Upper lobe of right lung (tissue), 1 donor: ENCODE data around the gene KCNC4. TPM values are rescaled to one million over a fixed set of nuclear protein-coding genes. Genes with fewer than 3 reads are reported as not detected.

Experiments
- ATAC-seq: fragments of 200-7000 bp; cut with Tn5 transposase; one replicate; pipeline ENCODE4 v1.9.1; 2020; ENCODE audit warnings: mild to moderate bottlenecking, moderate library complexity
- DNase-seq: peaks from one replicate; pipeline ENCODE4 v3.0.0-alpha.2; 2020
- H3K27ac ChIP-seq: fragments of 200-600 bp; one replicate; pipeline ENCODE4 v1.8.0; 2022
- H3K27me3 ChIP-seq: fragments of 200-600 bp; one replicate; pipeline ENCODE4 v1.8.0; 2022; ENCODE audit warnings: mild to moderate bottlenecking
- H3K36me3 ChIP-seq: fragments of 200-600 bp; one replicate; pipeline ENCODE4 v1.8.0; 2022
- H3K4me1 ChIP-seq: fragments of 200-600 bp; one replicate; pipeline ENCODE4 v1.8.0; 2022
- H3K4me3 ChIP-seq: fragments of 200-600 bp; one replicate; pipeline ENCODE4 v1.8.0; 2022; ENCODE audit warnings: mild to moderate bottlenecking
- H3K9me3 ChIP-seq: fragments of 200-600 bp; one replicate; pipeline ENCODE4 v1.8.0; 2022
- CTCF ChIP-seq: fragments of 200-600 bp; IDR thresholded peaks from one replicate; pipeline ENCODE4 v1.8.0; 2022; ENCODE audit warnings: antibody characterized with exemption
- intact Hi-C: fragments of 100-400 bp; cut with DNase I; formaldehyde crosslinking; loops from one replicate; pipeline ENCODE4 v1.11.0; 2022
- total RNA-seq: library from RNA; stranded (reverse); fragmentation: NEBNext Ultra II Directional; extraction: Animal tissue kit (Norgen Biotek cat#: 25700); gene quantifications from one replicate; pipeline ENCODE4 v1.2.1, GENCODE V29; 2021
- donor health status: DM: no; HTN: yes; CAD: no; lungs with severe emphysema.

The KCNC4 gene
- total RNA-seq, 1 donor from 2014 or later: 11.1 TPM

GRCh38 chr1:110197905-110198629 lies 12.0 kb upstream of the KCNC4 start:
- Histone ChIP-seq H3K27ac (no peak overlapping the region), H3K27me3 (no peaks in the 10 kb centered on the region), H3K4me3 (no peak overlapping the region), H3K36me3 (no peaks in the 10 kb centered on the region), H3K9me3 (no peaks in the 10 kb centered on the region), H3K4me1 (no peaks in the 10 kb centered on the region)
- no peak for ATAC-seq
- intact Hi-C loops: no loop called here
- no peak for TF ChIP-seq CTCF
- DNase-seq: no peak

GRCh38 chr1:110198746-110199145 lies 11.4 kb upstream of the KCNC4 start:
- intact Hi-C loops: no loop called here

GRCh38 chr1:110200190-110200589 lies 9.9 kb upstream of the KCNC4 start:
- DNase-seq (no peak), ATAC-seq (no peak)
- H3K27me3 ChIP-seq: no peaks in the 10 kb centered on the region
- H3K27ac ChIP-seq: no peak overlapping the region
- no peak overlapping the region for H3K4me3 ChIP-seq
- no peaks in the 10 kb centered on the region for H3K9me3 ChIP-seq
- no peak for TF ChIP-seq CTCF
- no peaks in the 10 kb centered on the region for H3K4me1 ChIP-seq
- intact Hi-C loops: loop anchor here (5.0 kb wide), 1 partner anchor 262 kb away; no protein-coding TSS in a partner anchor
- no peaks in the 10 kb centered on the region for H3K36me3 ChIP-seq

More at GRCh38 chr1:110198746-110199145, 11.4 kb upstream of the KCNC4 start:
- no peaks in the 10 kb centered on the region for H3K36me3 ChIP-seq
- no peaks in the 10 kb centered on the region for H3K9me3 ChIP-seq
- no peak overlapping the region for H3K27ac ChIP-seq
- H3K4me1 ChIP-seq: no peaks in the 10 kb centered on the region
- DNase-seq (no peak), ATAC-seq (no peak)
- TF ChIP-seq CTCF: no peak
- no peaks in the 10 kb centered on the region for H3K27me3 ChIP-seq
- no peak overlapping the region for H3K4me3 ChIP-seq

- no peak for ATAC-seq
Measured at GRCh38 chr1:110200666-110201065, 9.4 kb upstream of the KCNC4 start.

GRCh38 chr1:110201157-110201825 lies 8.8 kb upstream of the KCNC4 start:
- no peak for DNase-seq
- intact Hi-C loops: loop anchor here (5.0 kb wide), 1 partner anchor 261 kb away; no protein-coding TSS in a partner anchor
- TF ChIP-seq CTCF: no peak
- Histone ChIP-seq H3K27me3 (no peaks in the 10 kb centered on the region), H3K4me1 (no peaks in the 10 kb centered on the region), H3K36me3 (no peaks in the 10 kb centered on the region), H3K9me3 (no peaks in the 10 kb centered on the region), H3K4me3 (no peak overlapping the region), H3K27ac (no peak overlapping the region)
- ATAC-seq: no peak

More at GRCh38 chr1:110200666-110201065, 9.4 kb upstream of the KCNC4 start:
- no peak for DNase-seq
- no peaks in the 10 kb centered on the region for H3K9me3 ChIP-seq
- H3K36me3 ChIP-seq: no peaks in the 10 kb centered on the region
- H3K4me1 ChIP-seq: no peaks in the 10 kb centered on the region
- no peak for TF ChIP-seq CTCF
- intact Hi-C loops: loop anchor here (5.0 kb wide), 1 partner anchor 262 kb away; no protein-coding TSS in a partner anchor
- H3K27me3 ChIP-seq: no peaks in the 10 kb centered on the region
- no peak overlapping the region for H3K4me3 ChIP-seq
- H3K27ac ChIP-seq: no peak overlapping the region
